Measurements from ENCODE around the gene ACBD7.

The ACBD7 gene

GRCh38 chr10:15088428-15089261 is at the start of gene ACBD7:
ACBD7 (minus strand) TSS chr10:15088776; CDS start chr10:15088728, 48 bp downstream.
- DNase-seq (ENCODE audit: low read depth) = no peak

GRCh38 chr10:15137636-15138035 is 49.1 kb upstream of the ACBD7 start:
- no peak for DNase-seq (ENCODE audit: low read depth)

DNA sequence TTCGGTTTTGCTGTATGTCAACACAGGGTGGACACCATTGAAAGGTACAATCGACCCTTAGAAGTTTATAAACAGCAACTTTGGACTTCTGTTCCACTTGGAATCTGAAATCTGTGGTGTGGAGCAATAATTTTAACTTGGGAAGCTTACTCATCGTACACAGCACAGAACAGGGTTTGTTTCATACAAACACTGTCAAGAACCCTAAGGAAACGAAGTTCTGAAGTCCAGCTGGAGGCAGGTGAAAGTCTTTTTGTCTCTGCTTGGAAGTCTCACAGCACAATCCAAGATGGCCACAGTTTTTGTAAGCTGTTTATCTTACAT is 48.4 kb upstream of the ACBD7 start:
- no peak for DNase-seq (ENCODE audit: low read depth)

DNA sequence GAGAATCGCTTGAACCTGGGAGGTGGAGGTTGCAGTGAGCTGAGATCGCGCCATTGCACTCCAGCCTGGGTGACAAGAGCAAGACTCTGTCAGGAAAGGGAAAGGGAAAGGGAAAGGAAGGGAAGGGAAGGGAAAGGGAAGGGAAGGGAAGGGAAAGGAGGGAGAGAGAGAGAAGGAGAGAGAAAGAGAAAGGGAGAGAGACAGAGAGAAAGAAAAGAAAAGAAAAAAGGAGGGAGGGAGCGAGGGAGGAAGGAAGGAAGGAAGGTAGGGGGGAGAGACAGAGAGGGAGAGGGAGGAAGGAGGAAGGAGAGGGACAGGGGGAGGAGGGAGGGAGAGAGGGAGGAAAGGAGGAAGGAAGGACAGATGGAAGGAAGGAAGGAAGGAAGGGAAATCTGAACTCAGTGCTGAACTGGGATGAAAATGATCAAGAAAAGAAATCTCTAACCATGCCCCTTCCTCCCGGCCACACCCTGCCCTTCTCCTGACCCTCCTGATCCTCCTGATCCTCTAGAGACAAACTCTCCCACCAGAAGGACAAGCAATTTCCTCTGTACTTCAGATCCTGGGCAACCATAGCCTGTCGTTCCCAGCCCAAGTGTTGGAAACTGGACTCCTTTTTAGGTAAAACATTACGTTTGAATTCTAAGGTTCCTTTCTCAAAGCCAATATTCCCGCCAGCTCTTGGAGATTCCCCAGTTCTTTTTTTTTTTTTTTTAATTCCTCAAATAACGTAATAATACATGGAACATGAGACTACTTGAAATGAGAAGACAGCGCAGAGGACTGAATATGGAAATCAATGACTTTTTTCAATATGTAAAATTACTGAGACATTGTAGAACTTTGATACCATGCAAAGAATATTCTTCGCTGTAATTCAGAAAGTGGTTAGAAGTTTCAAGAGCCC is 47.8 kb upstream of the ACBD7 start:
- no peak for DNase-seq (ENCODE audit: low read depth)

DNA sequence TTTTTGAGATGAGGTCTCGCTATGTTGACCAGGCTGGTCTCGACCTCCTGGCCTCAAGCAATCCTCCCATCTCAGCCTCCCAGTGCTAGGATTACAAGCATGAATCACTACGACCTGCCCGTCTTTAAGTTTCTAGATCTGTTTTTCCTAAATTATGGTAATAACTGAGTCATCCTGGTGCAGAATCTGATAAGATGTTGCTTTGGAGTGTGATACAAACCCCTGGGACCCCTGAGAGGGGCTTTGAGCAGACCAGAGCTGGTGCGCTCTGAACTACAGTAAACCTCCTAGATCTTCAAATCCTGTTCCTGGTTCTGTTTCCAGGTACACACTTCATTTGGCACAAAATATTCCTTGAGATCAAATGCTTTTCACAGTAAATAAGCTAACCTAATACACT is 42.8 kb upstream of the ACBD7 start:
- no peak for DNase-seq (ENCODE audit: low read depth)

DNA sequence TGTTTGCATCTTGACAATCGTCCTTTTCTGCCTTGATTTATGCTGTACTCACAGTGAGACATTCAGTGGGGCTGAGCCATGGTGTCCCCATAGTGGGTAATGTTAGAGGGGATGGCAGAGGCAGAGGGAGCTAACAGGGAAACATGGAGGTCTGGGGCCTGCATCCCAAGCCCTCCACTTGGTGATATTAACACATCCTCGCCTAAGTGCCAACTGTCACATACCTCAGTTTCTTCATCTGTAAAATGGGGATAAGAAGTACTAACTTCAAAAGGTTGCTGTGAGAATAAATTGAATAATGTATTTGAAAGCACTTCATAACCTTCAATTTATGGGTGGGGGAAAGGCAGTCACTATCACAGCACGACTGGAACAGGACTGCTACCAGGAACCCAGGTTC is 36.3 kb upstream of the ACBD7 start:
- no peak for DNase-seq (ENCODE audit: low read depth)

GRCh38 chr10:15124190-15124589 is 35.6 kb upstream of the ACBD7 start:
- DNase-seq (ENCODE audit: low read depth) = no peak

DNA sequence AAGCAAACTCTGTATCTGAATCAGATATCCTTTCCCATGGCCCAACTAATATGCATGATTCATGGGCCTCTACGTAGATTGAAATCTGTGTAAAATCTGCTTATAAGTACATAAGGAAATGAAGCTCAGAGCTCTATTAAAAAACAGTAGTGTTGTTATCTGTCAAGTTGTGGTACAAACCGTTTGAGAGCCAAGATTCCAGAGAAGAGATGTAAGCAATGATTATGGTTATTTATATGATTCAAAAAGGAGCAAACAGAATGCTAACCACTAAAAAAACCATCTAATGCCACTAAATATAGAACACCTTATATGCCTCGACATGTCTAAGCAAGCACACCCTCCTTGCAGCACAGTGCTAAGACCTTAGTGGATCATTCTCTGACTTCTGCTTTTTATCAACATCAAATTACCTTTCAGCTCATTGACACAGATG is 35.2 kb upstream of the ACBD7 start:
- DNase-seq (ENCODE audit: low read depth) = no peak

GRCh38 chr10:15122477-15123030 is 34.0 kb upstream of the ACBD7 start:
- DNase-seq (ENCODE audit: low read depth) = no peak

DNA sequence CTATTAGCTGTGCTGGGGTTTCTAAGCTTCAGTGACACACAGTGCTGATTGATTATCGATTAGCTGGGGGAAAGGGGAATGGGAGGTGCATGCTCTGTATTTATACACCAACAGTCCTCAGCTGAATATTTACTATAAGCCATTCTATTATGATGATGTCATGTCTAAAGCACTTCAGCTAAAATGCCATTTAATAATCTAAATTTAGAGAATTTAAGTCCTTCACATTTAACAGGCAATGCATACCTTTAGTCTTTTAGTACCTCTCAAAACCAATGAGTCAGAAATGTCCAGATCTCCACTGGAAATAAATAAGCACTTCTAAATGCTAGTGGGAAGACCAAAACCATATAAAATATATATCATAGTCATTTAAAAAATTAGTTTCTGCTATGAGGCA is 33.1 kb upstream of the ACBD7 start:
- DNase-seq (ENCODE audit: low read depth) = no peak

- DNase-seq (ENCODE audit: low read depth) = no peak
Measured at GRCh38 chr10:15120523-15120922, 31.9 kb upstream of the ACBD7 start.

- DNase-seq (ENCODE audit: low read depth) = no peak
Measured at GRCh38 chr10:15118615-15119014, 30.0 kb upstream of the ACBD7 start.

- DNase-seq (ENCODE audit: low read depth) = no peak
Measured at GRCh38 chr10:15116225-15116624, 27.6 kb upstream of the ACBD7 start.

DNA sequence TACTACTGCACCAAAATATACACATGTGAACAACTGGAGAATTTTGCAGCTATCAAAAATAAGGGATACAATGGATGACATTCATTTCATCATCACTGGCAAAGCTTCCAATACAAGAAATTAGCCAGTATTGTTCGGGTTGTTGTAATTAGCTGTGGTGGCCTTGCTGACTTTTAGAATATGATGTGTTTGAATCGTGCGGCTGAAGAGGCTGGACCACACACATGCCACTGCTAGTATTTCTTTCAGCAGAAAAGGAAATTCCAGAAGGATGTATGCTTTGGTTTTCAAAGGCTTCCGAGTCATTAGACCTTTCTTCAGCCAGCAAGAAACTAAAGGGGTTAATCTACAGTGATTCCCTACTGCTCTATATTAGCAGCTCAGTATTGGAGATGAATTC is 25.2 kb upstream of the ACBD7 start:
- no peak for DNase-seq (ENCODE audit: low read depth)

DNA sequence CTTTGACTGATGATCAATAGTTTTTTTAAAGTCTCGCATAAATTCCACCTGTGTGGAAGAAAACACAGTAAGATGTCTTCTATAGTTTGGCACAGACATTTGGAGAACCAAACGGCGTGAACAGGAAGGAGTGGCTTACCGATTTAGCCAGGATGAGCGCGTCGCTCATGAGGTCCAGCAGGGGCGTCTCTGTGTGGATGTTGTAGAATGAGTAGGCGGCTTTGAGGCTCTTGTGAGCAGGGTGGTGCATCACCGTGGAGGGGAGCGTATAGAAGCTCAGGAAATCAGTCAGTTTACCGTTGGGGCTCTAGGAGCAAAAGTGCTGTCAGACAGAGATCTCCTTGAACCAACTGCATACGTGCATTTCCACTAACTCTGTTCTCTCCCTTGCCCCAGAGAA is 24.1 kb upstream of the ACBD7 start:
- DNase-seq (ENCODE audit: low read depth) = no peak

- no peak for DNase-seq (ENCODE audit: low read depth)
Measured at GRCh38 chr10:15106352-15107013, 17.9 kb upstream of the ACBD7 start.

DNA sequence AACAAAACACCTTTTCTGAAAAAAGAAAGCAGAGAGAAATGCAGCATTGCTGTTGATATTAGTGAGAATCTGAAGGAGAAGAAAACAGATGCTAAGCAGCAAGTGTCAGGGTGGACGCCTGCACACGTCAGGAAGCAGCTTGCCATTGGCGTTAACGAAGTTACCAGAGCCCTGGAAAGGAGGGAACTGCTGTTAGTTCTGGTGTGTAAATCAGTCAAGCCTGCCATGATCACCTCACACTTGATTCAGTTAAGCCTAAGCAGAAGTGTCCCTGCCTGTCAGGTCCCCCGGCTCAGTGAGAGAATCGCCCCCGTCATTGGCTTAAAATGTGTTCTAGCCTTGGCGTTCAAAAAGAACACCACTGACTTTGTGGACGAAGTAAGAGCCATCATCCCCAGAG is 14.9 kb upstream of the ACBD7 start:
- DNase-seq (ENCODE audit: low read depth) = no peak

GRCh38 chr10:15099886-15100285 is 11.3 kb upstream of the ACBD7 start:
- no peak for DNase-seq (ENCODE audit: low read depth)

DNA sequence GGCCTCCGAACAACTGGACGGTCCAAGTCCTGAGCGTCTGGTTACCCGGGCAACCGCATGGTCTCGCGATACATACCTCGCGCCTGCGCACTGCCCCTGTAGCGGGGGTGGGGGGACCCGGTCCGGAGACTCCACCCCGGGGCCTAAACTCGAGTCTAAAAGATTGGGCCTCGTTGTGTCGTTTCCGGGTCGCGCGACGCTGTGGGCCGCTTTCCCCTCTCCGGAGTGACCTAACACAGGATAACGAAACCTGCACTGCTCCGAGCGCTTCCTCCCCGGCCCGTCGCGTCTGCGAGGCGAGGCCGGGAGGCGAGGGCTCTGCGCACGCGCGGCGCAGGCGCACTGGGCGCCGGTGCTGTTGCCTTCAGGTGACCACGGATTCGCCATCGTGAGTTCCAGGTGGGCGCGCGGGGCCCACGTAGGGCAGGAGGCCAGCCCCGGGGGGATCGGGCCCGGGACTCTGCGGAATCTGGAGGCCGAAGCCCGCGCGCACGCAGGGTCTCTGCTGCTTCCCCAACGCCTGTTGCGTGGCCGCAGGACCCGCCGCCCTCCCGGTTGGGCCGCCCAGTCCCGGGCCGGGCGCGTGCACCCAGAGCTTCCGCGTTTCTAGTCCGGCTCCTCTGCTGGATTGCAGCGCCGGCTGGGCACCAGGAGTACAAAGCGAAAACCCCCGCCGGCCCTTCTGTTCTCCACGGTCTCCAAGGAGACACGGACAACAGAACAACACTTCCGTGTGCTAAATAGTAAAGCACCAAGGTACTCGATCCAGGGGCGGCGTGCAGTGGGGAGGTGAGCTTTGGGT is 8.6 kb upstream of the ACBD7 start, which contains the start of gene RPP38:
TSS of gene RPP38 (plus strand) at position 345 of the 802 bp plus-strand sequence. CDS start 5,960 bp downstream, outside the sequence.
- peak; percentile 77 for DNase-seq (ENCODE audit: low read depth)

DNA sequence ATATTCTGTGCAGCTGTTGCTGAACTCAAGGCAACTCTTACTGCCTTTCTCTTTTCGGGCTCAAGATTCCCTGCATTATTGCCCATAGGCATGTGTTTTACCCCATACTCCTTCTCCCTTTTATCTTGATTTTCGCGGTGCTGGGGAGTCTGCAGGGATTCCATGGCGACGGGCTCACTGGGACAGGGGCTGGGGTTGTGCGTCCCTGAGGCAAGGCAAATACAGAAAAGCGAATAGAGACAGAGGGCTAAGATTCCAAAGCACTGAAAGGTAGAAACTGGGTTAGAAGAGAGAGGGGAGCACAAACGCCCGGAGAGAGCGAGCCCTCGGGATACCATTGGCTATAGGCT is 8.1 kb upstream of the ACBD7 start:
- no peak for DNase-seq (ENCODE audit: low read depth)

DNA sequence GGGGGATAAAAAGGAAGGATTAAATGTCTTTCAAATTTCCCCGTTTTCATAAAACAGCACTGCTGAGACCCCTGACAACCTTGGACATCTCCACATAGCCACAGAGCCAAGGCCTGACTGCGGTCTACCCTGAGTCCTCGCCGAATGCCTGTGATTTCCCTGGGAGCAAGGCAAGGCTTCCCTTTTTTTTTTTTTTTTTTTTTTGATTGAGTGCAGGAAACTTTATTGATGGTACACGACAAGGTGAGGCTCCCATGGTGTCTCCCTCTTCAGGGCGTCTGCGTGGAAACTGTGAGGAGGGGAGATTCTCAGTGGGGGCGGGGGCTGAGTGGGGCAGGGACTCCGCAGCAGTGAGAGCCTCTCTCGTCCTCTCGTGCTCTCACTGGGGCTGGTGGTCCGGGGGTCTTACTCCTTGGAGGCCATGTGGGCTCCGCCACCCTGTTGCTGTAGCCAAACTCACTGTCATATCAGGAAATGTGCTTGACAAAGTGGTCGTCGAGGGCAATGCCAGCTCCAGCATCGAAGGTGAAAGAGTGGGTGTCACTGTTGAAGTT is 4.4 kb upstream of the ACBD7 start:
- no peak for DNase-seq (ENCODE audit: low read depth)

Data from CMK (cell line).